IPS-15b (cell line): Measurements from ENCODE around the gene SPIRE1.

Source experiments
- H3K27me3 ChIP-seq: one replicate; pipeline ENCODE4 v1.6.1; 2013; ENCODE audit warnings: low read length; ENCODE audit not compliant: control insufficient read depth, insufficient read depth
- H3K36me3 ChIP-seq: one replicate; pipeline ENCODE4 v1.6.1; 2013; ENCODE audit warnings: low read length; ENCODE audit not compliant: control insufficient read depth, insufficient read depth
- H3K4me1 ChIP-seq: one replicate; pipeline ENCODE4 v1.6.1; 2013; ENCODE audit warnings: mild to moderate bottlenecking, low read length; ENCODE audit not compliant: control insufficient read depth, insufficient read depth
- H3K4me3 ChIP-seq: one replicate; pipeline ENCODE4 v1.5.1; 2013; ENCODE audit warnings: low read depth, low read length
- H3K9ac ChIP-seq: one replicate; pipeline ENCODE4 v1.6.1; 2013; ENCODE audit warnings: low read depth, mild to moderate bottlenecking, low read length
- H3K9me3 ChIP-seq: one replicate; pipeline ENCODE4 v1.6.1; 2013; ENCODE audit warnings: mild to moderate bottlenecking, low read length; ENCODE audit not compliant: control insufficient read depth, insufficient read depth

SPIRE1 gene

DNA sequence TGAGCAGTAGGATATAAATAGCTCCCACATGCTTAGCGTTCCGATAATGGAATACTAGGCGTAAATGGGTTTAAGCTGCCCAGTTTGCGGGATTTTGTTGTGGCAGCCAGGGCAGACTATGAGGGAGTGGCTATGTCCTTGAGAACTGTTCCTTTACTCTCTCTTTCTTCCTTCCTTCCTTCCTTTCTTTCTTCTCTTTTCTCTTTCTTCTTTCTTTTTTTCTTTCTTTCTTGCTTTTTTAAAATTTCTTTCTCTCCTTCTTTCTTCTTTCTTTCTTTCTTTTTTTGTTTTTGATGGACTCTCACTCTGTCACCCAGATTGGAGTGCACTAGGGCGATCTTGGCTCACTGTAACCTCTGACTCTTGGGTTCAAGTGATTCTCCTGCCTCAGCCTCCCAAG is 259.3 kb downstream of the SPIRE1 start:
- Histone ChIP-seq H3K27me3 (peaks cover 3% of the 10 kb centered on the region), H3K9ac (no peak overlapping the region), H3K9me3 (no peaks in the 10 kb centered on the region), H3K4me3 (no peak overlapping the region), H3K4me1 (no peaks in the 10 kb centered on the region), H3K36me3 (no peaks in the 10 kb centered on the region)

GRCh38 chr18:12397793-12398192 is 260.1 kb downstream of the SPIRE1 start:
- Histone ChIP-seq H3K36me3 (no peaks in the 10 kb centered on the region), H3K9ac (no peak overlapping the region), H3K9me3 (no peaks in the 10 kb centered on the region), H3K4me1 (no peaks in the 10 kb centered on the region), H3K4me3 (no peak overlapping the region), H3K27me3 (peaks cover 3% of the 10 kb centered on the region)

- Histone ChIP-seq H3K9ac (no peak overlapping the region), H3K27me3 (peaks cover 3% of the 10 kb centered on the region), H3K4me3 (no peak overlapping the region), H3K36me3 (no peaks in the 10 kb centered on the region), H3K4me1 (no peaks in the 10 kb centered on the region), H3K9me3 (no peaks in the 10 kb centered on the region)
Measured at GRCh38 chr18:12397254-12397653, 260.7 kb downstream of the SPIRE1 start.
